ENCODE results near the gene CEP43.
A peak's percentile ranks its signal among the peaks of the same experiment; 100 is the strongest.

CEP43 gene

GRCh38 chr6:166969390-166970002 is 29.7 kb upstream of the CEP43 start:
- no peak for DNase-seq

GRCh38 chr6:166970091-166970490 is 29.1 kb upstream of the CEP43 start:
- no peak for DNase-seq

GRCh38 chr6:166970776-166971175 is 28.4 kb upstream of the CEP43 start:
- no peak for DNase-seq

- DNase-seq, result no peak
Observed at GRCh38 chr6:166971271-166971670, 27.9 kb upstream of the CEP43 start.

- no peak for DNase-seq
Observed at GRCh38 chr6:166972101-166972500, 27.1 kb upstream of the CEP43 start.

- no peak for DNase-seq
Observed at GRCh38 chr6:166976636-166977035, 22.6 kb upstream of the CEP43 start.

- DNase-seq, result no peak
Observed at GRCh38 chr6:166977621-166978525, 21.3 kb upstream of the CEP43 start.

GRCh38 chr6:166980738-166981137 is 18.5 kb upstream of the CEP43 start:
- DNase-seq, result no peak

- DNase-seq, result no peak
Observed at GRCh38 chr6:166987448-166987847, 11.7 kb upstream of the CEP43 start.

GRCh38 chr6:166987930-166988329 is 11.3 kb upstream of the CEP43 start:
- no peak for DNase-seq

GRCh38 chr6:166988674-166989201 is 10.5 kb upstream of the CEP43 start:
- no peak for DNase-seq

GRCh38 chr6:166989427-166990032 is 9.7 kb upstream of the CEP43 start:
- DNase-seq, result peak; percentile 54

GRCh38 chr6:166996406-166996805 is 2.8 kb upstream of the CEP43 start:
- DNase-seq, result no peak

- DNase-seq, result no peak
Observed at GRCh38 chr6:166997348-166997747, 1.8 kb upstream of the CEP43 start.

- peak; percentile 54 for DNase-seq
Observed at GRCh38 chr6:166997768-166998255, 1.4 kb upstream of the CEP43 start.

GRCh38 chr6:166998256-166999144 is 697 bp upstream of the CEP43 start:
- peak; percentile 36 for DNase-seq

- DNase-seq, result no peak
Observed at GRCh38 chr6:166999884-167000253, 672 bp downstream of the CEP43 start.

- no peak for DNase-seq
Observed at GRCh38 chr6:167000759-167001158, 1.6 kb downstream of the CEP43 start.

- DNase-seq, result no peak
Observed at GRCh38 chr6:167005350-167006159, 6.4 kb downstream of the CEP43 start.

GRCh38 chr6:167007985-167008384 is 8.8 kb downstream of the CEP43 start:
- no peak for DNase-seq

- DNase-seq, result no peak
Observed at GRCh38 chr6:167013067-167013466, 13.9 kb downstream of the CEP43 start.

GRCh38 chr6:167013946-167014345 is 14.7 kb downstream of the CEP43 start:
- no peak for DNase-seq
